Endodermal cell (in vitro differentiated cells): ENCODE results near the gene KLK6. TPM values are rescaled to one million over a fixed set of nuclear protein-coding genes. Genes with fewer than 3 reads are reported as not detected.

Experiments
- DNase-seq: peaks from one replicate; pipeline ENCODE4 v3.0.0-alpha.2; 2017
- H3K27ac ChIP-seq: 2 replicates; pipeline ENCODE4 v1.5.1; 2013; ENCODE audit warnings: mild to moderate bottlenecking, low read depth, low read length, moderate library complexity
- H3K27me3 ChIP-seq: 2 replicates; pipeline ENCODE4 v1.6.1; 2013; ENCODE audit warnings: mild to moderate bottlenecking, low read length, moderate library complexity; ENCODE audit not compliant: insufficient read depth, control insufficient read depth, poor library complexity, severe bottlenecking
- H3K36me3 ChIP-seq: 2 replicates; pipeline ENCODE4 v1.7.0; 2013; ENCODE audit warnings: mild to moderate bottlenecking, low read length, moderate library complexity; ENCODE audit not compliant: control insufficient read depth, insufficient read depth
- H3K4me1 ChIP-seq: one replicate; pipeline ENCODE4 v1.7.0; 2013; ENCODE audit warnings: low read length; ENCODE audit not compliant: control insufficient read depth, insufficient read depth
- H3K4me3 ChIP-seq: 2 replicates; pipeline ENCODE4 v1.5.1; 2013; ENCODE audit warnings: mild to moderate bottlenecking, low read length, moderate library complexity
- H3K9ac ChIP-seq: 2 replicates; pipeline ENCODE4 v1.6.1; 2013; ENCODE audit warnings: mild to moderate bottlenecking, low read length, moderate library complexity; ENCODE audit not compliant: poor library complexity, severe bottlenecking; ENCODE audit errors: extremely low read depth
- H3K9me3 ChIP-seq: 2 replicates; pipeline ENCODE4 v1.6.1; 2013; ENCODE audit warnings: mild to moderate bottlenecking, low read length, moderate library complexity; ENCODE audit not compliant: control insufficient read depth
- H3K27ac Mint-ChIP-seq: 2 replicates; pipeline ENCODE4 v1.8.0; 2020; ENCODE audit warnings: mixed read lengths
- H3K27me3 Mint-ChIP-seq: 2 replicates; pipeline ENCODE4 v1.8.0; 2021; ENCODE audit warnings: mild to moderate bottlenecking, mixed read lengths; ENCODE audit not compliant: insufficient read depth
- H3K36me3 Mint-ChIP-seq: 2 replicates; pipeline ENCODE4 v1.8.0; 2020; ENCODE audit warnings: low read depth, mixed read lengths
- H3K4me1 Mint-ChIP-seq: 2 replicates; pipeline ENCODE4 v1.8.0; 2020; ENCODE audit warnings: mixed read lengths
- H3K4me3 Mint-ChIP-seq: 2 replicates; pipeline ENCODE4 v1.8.0; 2020; ENCODE audit warnings: mild to moderate bottlenecking, moderate library complexity, mixed read lengths
- H3K9me3 Mint-ChIP-seq: 2 replicates; pipeline ENCODE4 v1.8.0; 2020; ENCODE audit warnings: mild to moderate bottlenecking, mixed read lengths
- CTCF ChIP-seq: fragments of 200-600 bp; sonication (generic); conservative IDR thresholded peaks from 2 replicates; pipeline ENCODE4 v1.5.0; 2021; ENCODE audit warnings: antibody characterized with exemption, mild to moderate bottlenecking
- WGBS, 2 experiments: methylation state at CpG; one replicate each; pipeline versions ENCODE4 v1.1.5 to v1.1.7; 2013; ENCODE audit warnings: missing lambda C conversion rate in 2 of 2, mixed read lengths in 1 of 2; ENCODE audit not compliant: insufficient coverage in 1 of 2, insufficient read length in 1 of 2; 5-methylcytosine and 5-hydroxymethylcytosine counted together
- total RNA-seq, 2 donors: library from RNA; stranded (reverse); fragmentation: NEBNext Ultra II Directional in 1 of 2; extraction: Animal tissue kit (Norgen Biotek cat#: 25700) in 1 of 2; gene quantifications; 2 replicates in 1 of 2; 3 replicates in 1 of 2; pipeline ENCODE4 v1.2.1, GENCODE V29; 2021

The KLK6 gene
- total RNA-seq, 2 donors from 2014 or later: 0.86 to 0.93 TPM

DNA sequence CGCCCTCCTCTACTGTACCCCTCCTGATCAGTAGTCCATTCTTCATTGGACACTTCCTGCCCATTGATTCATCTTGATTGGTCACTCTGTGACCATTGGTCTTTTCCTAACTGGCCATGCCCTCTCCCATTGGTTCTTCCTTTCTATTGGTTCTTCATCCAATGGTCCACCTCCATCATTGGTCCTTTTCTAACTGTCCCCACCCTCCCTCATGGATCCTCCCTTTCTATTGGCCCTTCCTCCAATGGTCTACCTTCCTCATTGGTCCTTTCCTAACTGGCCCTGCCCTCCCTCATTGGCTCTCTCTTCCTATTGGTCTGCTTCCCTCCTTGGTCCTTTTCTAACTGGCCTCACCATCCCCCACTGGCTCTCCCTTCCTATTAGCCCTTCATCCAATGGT lies 7.1 kb downstream of the KLK6 start:
- Mint-ChIP-seq H3K4me3 (no peak overlapping the region), H3K9me3 (peaks cover 4% of the 10 kb centered on the region), H3K36me3 (no peaks in the 10 kb centered on the region), H3K27ac (no peak overlapping the region), H3K27me3 (peaks cover 58% of the 10 kb centered on the region), H3K4me1 (no peaks in the 10 kb centered on the region)
- no peaks in the 10 kb centered on the region for H3K4me1 ChIP-seq
- H3K27ac ChIP-seq: no peak overlapping the region
- no peaks in the 10 kb centered on the region for H3K27me3 ChIP-seq
- DNase-seq: no peak
- no peak overlapping the region for H3K4me3 ChIP-seq
- H3K9me3 ChIP-seq: no peaks in the 10 kb centered on the region
- no peaks in the 10 kb centered on the region for H3K36me3 ChIP-seq
- 79 to 87% methylated on average over 1 of the region's 1 CpG for WGBS, 2 experiments
- TF ChIP-seq CTCF: no peak
- H3K9ac ChIP-seq: no peak overlapping the region

- DNase-seq: no peak
- H3K9ac ChIP-seq: no peak overlapping the region
- no peaks in the 10 kb centered on the region for H3K4me1 ChIP-seq
- Mint-ChIP-seq H3K4me1 (no peaks in the 10 kb centered on the region), H3K4me3 (no peak overlapping the region), H3K9me3 (peaks cover 4% of the 10 kb centered on the region), H3K27me3 (peaks cover 48% of the 10 kb centered on the region), H3K36me3 (no peaks in the 10 kb centered on the region), H3K27ac (no peak overlapping the region)
- H3K4me3 ChIP-seq: no peak overlapping the region
- H3K36me3 ChIP-seq: no peaks in the 10 kb centered on the region
- no peaks in the 10 kb centered on the region for H3K9me3 ChIP-seq
- no peak overlapping the region for H3K27ac ChIP-seq
- no peak for TF ChIP-seq CTCF
- no peaks in the 10 kb centered on the region for H3K27me3 ChIP-seq
- 52 to 65% methylated on average over 6 of the region's 9 CpGs for WGBS, 2 experiments
These were observed 9.5 kb downstream of the KLK6 start for GRCh38 chr19:50959731-50960500.

GRCh38 chr19:50957587-50957986 lies 11.8 kb downstream of the KLK6 start:
- H3K27ac ChIP-seq: no peak overlapping the region
- TF ChIP-seq CTCF: no peak
- no peak overlapping the region for H3K9ac ChIP-seq
- H3K9me3 Mint-ChIP-seq: peaks cover 4% of the 10 kb centered on the region
- no peak overlapping the region for H3K4me3 ChIP-seq
- H3K4me1 ChIP-seq: no peaks in the 10 kb centered on the region
- no peaks in the 10 kb centered on the region for H3K4me1 Mint-ChIP-seq
- WGBS, 2 experiments: 82 to 84% methylated on average over 7 to 8 of the region's 8 CpGs
- no peak overlapping the region for H3K4me3 Mint-ChIP-seq
- no peak for DNase-seq
- no peaks in the 10 kb centered on the region for H3K27me3 ChIP-seq
- no peaks in the 10 kb centered on the region for H3K36me3 ChIP-seq
- H3K27ac Mint-ChIP-seq: no peak overlapping the region
- no peaks in the 10 kb centered on the region for H3K36me3 Mint-ChIP-seq
- H3K27me3 Mint-ChIP-seq: peaks cover 41% of the 10 kb centered on the region
- no peaks in the 10 kb centered on the region for H3K9me3 ChIP-seq
